NCI-H526 treated with DMSO at 0.1 percent for 48 hours (cell line): ENCODE results near the gene DHCR7.
A peak's percentile ranks its signal among the peaks of the same experiment; 100 is the strongest.

ENCODE experiments used
- DNase-seq: peaks from one replicate; lab custom pipeline; 2025; lab: John Stamatoyannopoulos, UW

DHCR7 gene

GRCh38 chr11:71456831-71457230 lies 8.6 kb upstream of the DHCR7 start:
- no peak for DNase-seq

- no peak for DNase-seq
Observed at GRCh38 chr11:71456294-71456693, 8.1 kb upstream of the DHCR7 start.

- peak; percentile 46 for DNase-seq
Observed at GRCh38 chr11:71454470-71455113, 6.4 kb upstream of the DHCR7 start.

- DNase-seq = no peak
Observed at GRCh38 chr11:71453918-71454304, 5.7 kb upstream of the DHCR7 start.

- DNase-seq = peak; percentile 92
Observed at GRCh38 chr11:71453037-71453917, 5.1 kb upstream of the DHCR7 start, which contains the start of gene NADSYN1. TSS of gene NADSYN1 (plus strand) at chr11:71453203. CDS start at chr11:71453297, 94 bp downstream.

GRCh38 chr11:71452199-71453036 lies 4.2 kb upstream of the DHCR7 start:
- peak; percentile 81 for DNase-seq

- no peak for DNase-seq
Observed at GRCh38 chr11:71451596-71452198, 3.5 kb upstream of the DHCR7 start.

- no peak for DNase-seq
Observed at GRCh38 chr11:71450939-71451338, 2.7 kb upstream of the DHCR7 start.

- DNase-seq = no peak
Observed at GRCh38 chr11:71450507-71450906, 2.3 kb upstream of the DHCR7 start.

GRCh38 chr11:71449596-71449995 lies 1.4 kb upstream of the DHCR7 start:
- no peak for DNase-seq

- no peak for DNase-seq
Observed at GRCh38 chr11:71447791-71448256, 369 bp downstream of the DHCR7 start.

GRCh38 chr11:71446942-71447688 lies 1.1 kb downstream of the DHCR7 start:
- DNase-seq = no peak

- no peak for DNase-seq
Observed at GRCh38 chr11:71446150-71446549, 2.0 kb downstream of the DHCR7 start.

GRCh38 chr11:71444811-71445210 lies 3.4 kb downstream of the DHCR7 start:
- no peak for DNase-seq

- DNase-seq = no peak
Observed at GRCh38 chr11:71443736-71444445, 4.3 kb downstream of the DHCR7 start.

- no peak for DNase-seq
Observed at GRCh38 chr11:71442880-71443279, 5.3 kb downstream of the DHCR7 start.

GRCh38 chr11:71442123-71442522 lies 6.1 kb downstream of the DHCR7 start:
- no peak for DNase-seq

GRCh38 chr11:71441251-71441650 lies 6.9 kb downstream of the DHCR7 start:
- no peak for DNase-seq

GRCh38 chr11:71440021-71440755 lies 8.0 kb downstream of the DHCR7 start:
- no peak for DNase-seq

GRCh38 chr11:71438650-71439049 lies 9.5 kb downstream of the DHCR7 start:
- no peak for DNase-seq
